Measurements from ENCODE around the gene AATK.
"Not testable (repeated sequence)": the region's sequence is repeated elsewhere in the genome, so short reads cannot be mapped to it uniquely, and the experiment has no call there.

AATK gene

DNA sequence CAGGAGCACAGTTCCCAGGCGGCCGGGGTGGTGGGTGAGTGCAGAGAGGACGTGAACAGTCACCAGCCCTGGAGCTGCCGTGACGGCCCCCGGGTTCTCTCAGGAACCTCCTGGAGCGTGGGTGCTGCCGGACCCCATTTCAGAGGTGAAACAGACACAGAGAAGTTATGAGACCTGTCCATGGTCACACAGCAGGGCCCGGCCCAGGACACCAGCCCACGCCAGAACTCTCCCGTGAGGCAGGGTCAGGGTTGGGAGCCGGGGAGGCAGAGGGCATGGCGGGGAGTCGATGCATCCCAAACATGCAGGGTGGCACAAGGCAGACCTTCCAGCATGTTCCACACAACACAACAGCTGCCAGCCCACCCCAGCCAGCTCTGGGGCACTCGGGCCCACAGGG, 4.5 kb downstream of the AATK start:
- no peak for DNase-seq

DNA sequence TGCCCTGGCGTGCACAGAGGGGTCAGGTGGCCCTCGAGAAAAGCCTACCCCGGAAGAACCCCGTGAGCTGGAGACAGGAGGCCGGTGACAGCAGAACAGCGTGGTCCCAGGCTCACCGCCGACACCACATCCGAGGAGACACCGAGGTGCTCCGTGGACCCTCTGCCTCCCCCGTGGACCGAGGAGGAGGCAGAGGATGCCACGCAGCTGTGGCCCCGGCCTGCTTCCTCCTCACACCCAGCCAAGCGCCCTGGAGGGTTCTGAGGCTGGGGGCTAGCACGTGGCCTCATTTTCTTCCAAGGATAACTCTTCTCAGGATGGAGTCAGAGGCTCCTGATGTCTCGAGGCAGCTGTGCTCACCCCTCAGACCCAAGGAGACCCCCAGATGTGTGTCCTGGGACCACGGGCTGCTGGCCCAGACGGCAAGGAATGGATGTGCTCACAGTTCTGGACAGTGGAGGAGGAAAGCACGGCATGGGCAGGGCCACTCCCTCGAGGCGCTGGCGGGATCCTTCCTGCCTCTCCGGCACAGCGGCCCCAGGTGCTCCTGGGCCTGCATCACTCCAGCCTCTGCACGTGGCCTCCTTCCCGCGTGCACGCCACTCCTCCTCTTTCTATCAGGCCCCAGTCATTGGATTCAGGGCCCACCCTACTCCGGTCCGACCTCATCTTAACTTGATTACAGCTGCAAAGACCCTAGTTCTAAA, 5.1 kb downstream of the AATK start:
- DNase-seq, result no peak

DNA sequence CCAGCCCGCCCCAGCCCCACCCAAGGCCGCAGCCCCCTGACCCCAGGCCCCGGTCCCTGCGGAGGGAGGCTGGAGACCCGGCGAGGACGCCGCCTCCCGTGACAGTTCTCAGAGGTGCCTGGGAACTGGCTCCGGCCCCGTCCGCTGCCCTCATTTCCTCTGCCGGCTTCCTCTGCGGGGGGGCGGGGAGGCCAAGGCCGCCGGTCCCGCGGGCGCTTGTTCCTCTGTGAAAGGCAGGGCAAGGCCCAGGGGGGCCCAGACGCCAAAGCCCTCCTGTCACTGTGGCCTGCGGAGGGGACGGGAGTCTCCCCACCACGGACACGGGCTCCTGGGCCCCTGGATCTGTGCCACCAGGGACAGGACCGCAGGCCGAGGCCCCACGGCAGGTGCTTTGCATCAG, 5.7 kb downstream of the AATK start:
- DNase-seq, result no peak

DNA sequence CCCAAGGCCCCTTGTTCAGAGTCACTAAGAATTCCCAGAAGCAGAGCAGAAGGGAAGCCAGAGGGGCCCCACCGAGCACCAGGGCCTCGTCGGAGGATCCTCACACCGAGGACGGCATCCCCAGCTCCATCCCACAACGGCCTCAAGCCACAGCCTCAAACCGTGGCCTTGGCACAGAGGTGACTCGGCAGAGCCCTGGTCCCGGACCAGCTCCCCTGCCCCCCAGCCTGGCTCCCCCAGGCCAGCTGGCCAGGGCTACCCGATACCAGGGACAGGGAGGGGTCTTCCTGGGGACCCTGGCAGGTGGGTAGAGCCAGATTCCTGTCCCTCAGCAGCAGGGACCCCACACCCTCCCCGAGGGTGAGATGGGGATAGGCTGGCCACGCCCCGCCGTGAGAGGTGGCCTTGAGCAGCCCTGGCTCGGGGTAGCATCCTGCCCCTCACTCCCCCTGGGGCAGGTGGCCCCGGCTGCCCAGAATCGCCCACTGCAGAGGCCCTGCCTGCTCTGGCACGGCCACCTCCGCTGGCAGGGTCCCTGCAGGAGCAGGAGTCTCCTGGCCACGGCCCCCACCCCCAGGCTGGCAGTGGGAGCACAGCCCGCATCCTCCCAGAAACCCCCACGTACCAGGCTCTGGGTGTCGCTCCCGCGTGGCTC, 6.3 kb downstream of the AATK start:
- DNase-seq, result no peak

DNA sequence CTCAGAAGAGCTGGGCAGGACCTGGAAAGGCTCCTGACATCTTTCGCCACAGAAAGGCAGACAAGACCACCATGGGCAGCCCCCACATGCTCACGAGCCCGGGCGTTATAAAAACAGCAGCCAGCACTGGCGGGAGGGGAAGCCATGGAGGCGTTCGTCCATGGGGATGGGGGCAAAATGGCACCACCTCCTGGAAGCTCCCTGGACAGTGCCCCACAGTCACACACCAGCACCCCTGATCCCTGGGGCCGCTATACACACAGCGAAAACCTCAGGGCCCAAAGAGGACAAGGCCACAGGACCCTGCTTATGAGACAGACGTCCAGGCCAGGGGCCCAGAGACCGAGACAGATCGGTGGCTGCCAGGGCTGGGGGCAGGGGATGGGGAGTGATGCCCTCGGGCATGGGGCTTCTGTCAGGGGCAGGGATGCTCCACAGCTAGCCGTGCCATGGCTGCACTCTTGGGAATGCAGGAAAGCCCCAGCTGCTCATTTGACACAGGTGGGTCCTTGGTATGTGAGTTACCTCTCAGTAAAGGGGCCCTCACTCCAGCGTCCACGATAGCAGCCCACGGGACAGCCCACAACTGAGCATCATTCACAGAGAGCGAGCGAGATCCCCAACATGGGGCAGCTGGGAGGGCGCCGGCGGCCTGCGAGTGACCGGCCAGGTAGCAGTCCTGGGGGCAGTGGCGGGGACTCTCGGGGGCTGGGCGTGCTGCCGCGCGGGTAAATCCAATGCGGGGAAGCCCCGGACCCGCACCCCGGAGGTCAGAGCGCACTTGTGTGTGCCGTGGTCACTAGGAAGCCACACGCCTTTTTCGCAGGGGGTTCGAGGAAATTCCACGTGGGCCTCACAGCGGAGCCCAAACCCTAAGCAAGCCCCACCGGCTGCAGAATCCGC, 7.1 kb downstream of the AATK start:
- DNase-seq, result no peak

DNA sequence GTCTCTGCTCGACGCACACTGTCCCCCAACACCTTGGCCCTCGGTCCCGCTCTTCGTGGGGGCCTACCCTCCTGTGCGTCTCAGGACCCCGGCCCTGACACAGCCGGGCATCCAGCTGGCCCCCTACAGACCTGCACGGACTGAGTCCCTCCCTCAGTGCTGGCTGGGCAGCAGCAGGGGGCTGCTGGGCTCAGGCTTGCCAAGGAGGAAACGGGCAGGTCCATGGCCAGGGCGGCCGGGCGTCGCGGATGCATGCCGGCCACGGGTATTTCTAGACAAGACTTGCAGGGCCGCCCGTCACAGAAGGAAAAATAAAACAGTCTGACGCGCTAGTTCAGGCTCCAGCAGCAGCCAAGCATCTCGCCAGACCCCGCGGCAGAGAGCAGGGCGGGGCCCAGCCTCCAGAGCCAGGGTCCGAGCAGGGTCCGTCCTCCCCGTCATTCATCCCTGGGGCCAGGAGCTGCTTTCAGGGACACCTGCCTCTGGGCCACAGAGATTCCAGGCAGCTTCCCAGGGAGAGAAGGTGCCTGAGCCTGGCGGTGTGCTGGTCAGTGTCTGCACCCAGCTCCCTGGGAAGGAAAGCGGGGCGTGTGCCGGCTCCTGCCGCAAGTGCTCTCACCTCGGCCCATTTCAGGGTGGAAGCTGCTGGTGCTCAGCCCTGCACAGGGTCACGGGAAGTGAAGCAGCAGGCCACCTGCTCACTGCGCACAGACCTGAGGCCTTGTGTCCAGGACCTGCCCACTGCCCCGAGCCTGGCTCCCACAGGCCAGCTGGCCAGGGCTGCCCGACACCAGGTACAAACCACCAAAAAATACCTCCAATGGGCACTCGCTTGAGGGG, 8.0 kb downstream of the AATK start:
- DNase-seq, result no peak

DNA sequence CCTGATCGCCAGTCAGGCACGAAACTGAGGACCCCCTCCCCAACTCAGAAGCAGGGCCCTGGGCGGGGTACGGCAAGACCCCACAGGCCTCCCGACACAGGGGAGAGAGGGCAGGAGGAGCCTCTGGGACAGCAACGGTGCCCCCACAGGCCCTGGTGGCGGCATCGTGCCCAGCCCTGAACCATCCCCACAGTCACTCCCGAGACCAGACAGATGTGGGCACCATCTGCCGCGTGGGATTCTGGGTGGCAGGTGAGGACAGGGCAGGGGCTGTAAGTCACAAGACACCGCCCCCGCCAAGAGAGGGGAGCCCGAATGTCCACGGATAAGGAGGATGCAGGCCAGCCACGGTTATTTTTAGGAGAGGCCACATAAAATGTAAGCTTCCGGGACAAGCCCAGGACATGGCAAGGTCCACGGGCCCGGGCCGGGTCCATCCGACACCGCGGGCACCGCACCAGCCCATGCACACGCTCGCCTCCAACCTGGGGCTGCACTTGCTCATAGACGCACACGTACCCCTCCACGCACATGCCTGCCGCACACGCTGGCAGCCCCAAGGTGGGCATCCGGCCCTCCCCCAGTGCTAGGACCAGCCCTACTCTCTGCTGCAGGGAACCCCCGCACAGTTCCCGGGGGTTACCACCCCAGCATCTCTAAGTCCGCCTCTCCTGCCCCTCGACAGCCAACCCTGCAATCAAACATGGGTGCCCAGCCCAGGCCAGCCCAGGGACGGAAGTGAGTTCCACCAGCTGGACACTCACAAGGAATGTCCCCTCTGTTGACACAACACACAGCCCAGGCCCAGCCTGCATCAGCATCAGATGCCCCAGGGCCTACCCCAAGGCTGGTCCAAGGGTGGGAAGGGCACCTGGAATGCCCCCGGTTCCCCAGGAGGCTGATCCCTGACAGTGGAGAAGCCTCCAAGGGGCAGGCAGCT, 8.9 kb downstream of the AATK start:
- DNase-seq, result no peak

DNA sequence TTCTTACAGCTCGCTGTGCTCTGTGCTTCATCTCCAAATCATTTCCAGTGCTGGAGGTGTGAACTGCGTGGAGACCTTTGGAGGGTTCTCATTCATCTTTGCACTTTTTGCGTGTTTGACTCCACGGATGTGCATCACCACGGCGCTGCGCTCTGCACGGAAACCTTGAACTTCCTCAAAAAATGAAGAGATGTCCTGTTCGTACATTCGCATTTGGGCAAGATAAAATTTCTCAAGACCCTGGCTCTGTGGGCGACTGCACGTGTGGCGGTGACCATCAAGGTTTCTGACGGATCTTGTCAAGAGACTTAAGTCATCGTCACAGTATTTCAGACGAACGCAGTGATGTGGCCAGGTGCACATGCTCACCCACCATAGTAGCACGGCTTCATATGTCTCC, 11.1 kb downstream of the AATK start:
- no peak for DNase-seq

DNA sequence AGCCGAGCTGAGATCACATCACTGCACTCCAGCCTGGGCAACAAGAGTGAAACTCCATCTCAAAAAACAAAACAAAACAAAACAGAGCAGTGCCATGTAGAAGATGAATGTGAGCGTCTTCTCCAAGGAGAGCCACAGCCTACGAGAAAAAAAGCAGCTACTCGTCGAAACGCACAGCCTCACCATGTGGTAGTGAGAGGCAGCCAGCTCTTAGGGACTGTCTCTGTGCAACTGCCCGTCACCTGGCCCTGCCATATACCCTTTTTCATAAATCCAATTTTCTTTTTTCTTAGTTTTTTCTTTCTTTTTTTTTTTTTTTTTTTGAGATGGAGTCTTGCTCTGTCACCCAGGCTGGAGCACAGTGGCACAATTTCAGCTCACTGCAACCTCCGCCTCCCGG, 12.0 kb downstream of the AATK start:
- not testable (repeated sequence) for DNase-seq

DNA sequence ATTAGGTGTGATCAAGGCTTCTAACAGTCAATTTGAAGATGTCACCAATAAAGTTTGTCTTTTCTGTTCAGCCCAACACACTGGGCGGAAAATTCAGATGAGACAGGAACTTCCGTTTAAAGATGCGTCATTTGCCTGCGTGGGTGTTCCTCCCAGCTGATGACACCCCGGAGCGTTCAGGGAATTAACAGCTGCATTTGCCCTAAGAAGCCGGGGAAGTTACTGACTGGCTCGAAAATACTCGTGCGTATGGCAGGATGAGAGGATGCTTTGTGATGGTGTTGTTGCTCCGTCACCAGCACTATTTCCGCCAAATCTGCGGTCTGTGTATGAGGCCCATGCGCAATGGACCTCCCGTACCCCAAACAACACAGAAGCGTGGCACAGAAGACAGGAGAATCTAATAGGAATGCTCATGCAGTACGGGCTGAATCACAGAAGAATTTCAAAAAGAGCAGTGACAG, 12.6 kb downstream of the AATK start:
- DNase-seq, result no peak

DNA sequence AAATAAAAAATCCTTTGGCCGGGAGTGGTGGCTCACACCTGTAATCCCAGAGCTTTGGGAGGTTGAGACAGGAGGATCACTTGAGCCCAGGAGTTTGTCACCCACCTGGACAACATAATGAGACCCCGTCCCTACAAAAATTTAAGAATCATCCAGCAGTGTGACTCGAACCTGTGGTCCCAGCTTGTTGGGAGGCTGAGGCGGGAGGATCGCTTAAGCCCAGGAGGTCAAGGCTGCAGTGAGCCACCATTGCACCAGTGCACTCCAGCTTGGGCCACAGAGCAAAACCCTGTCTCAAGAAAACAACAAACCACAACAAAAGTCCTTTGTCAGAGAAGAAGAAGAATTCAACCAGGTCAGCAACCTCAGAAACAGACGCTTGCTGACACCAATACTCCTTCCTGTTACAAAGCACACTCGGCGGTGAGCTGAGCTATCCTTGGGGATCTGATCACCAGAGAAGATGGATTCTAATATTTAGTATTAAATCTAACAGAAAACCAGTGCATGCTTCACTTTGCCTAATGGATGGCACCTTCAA, 13.7 kb downstream of the AATK start:
- no peak for DNase-seq

DNA sequence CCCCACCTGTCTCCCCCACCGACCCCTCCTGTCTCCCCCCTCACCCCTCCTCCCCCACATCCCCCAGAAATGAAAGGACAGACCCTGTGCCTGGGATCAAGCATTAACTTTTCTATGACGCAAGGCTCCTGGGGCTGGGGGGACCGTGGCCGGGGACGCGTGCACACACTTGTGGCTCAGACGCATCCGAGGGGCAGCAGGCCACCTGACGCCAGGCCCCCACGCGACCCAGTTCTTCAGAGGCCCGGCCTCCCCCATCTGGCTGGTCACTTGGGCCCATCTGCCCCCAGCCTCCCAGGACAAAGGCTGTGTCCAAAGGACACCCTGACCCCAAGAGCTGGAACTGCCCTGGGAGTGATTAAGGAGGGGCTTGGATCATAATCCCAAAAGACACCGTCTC, 14.7 kb downstream of the AATK start:
- no peak for DNase-seq

DNA sequence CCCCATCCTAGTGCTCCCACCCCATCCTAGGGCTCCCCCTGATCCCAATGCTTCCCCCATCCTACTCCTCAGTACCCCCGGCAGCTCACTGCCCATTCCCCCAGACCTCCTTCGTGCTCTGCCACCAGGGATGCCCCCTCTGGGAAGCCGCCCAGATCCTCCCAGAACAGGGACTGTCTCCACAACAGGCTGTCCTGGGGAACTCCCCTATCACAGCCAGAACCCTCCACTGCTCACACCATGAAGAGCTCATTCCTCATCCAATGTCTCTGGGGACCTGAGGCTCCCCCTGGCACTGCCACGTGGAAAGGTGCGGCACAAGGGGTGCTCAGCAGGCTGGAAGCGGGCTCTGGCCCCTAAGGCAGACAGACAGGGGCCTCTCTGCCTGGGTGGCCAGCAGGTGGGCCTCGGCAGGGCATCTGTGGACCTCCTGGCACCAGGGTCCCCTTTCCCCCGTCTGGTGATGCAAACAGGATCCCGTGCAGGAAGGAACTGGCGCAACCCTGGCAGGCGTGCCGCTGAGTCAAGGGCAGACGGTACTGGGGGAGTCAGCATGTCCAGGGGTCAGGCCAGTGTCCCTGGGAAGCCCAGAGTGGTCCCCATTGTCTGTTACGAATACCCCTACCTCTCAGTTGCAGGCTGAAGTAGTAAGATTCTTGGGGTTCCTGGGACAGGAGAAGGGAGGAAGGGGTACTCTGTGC, 15.5 kb downstream of the AATK start:
- no peak for DNase-seq

DNA sequence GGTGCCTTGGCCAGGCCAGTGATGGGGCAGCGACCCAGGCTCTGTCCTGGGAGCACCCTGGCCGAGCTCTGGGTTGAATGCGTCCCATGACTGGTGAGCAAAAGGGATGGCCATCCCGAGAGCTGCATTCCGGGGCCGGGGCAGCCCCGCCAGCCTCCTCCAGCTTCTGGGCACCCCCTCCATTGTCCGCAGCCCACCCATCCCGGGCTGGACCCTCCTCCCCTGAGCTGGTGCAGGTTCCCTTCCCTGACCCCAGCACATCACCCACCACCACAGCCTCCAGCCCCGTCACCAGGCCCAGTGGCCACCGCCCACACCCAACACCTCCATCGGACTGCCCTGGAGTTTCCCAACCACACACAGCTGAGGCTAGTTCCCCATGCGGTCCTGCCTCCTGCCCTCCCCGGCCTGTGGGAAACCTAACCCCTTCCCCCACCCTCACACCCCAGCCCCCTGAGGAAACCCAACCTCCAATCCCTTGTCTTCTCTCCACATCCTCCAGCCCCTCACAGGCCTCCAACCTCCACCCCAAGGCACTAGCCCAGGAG, 17.0 kb downstream of the AATK start:
- no peak for DNase-seq

DNA sequence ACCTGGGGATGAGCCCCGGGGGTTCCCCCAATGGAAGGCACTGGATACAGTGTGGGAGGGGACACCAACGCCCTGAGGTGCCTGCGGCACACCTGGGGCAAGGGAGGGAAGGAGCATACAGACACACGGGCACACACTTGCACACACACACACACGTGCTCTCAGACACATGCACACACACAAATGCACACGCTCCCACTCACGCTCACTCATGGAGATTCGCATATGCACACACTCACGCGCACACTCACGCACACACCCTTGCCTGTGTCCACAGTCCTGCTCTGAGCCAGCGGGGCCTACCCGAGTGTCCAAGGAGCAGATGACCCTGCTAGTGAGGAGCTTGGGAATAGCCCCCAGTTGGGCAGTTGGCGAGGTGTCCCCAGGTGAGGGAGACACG, 17.4 kb downstream of the AATK start:
- DNase-seq, result no peak

DNA sequence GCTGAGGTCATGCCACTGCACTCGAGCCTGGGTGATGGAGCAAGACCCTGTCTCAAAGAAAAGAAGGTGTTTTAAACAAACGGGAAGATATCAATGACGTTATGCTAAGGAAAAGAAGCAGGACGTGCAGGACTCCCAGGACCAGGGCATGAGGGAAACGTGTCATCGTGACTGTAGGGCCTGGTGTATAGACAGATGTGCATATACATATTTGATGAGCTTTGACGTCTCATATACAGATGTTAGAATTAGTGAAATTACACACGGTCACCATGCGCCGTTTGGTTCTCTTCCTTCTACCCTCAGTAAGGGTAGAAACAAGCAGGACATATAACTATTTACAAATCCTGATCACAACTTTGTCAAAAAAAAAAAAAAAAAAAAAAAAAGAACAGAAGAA, 18.3 kb downstream of the AATK start:
- no peak for DNase-seq

DNA sequence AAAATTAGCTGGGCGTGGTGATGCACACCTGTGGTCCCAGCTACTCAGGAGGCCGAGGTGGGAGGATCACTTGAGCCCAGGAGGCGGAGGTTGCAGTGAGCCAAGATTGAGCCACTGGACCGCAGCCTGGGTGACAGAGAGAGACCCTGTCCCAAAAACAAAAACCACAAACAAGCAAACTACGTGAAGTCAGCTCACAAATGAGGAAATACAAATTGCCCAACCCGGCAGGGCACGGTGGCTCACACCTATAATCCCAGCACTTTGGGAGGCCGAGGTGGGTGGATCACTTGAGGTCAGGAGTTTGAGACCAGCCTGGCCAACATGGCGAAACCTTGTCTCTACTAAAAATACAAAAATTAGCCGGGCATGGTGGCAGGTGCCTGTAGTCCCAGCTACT, 19.8 kb downstream of the AATK start:
- not testable (repeated sequence) for DNase-seq

DNA sequence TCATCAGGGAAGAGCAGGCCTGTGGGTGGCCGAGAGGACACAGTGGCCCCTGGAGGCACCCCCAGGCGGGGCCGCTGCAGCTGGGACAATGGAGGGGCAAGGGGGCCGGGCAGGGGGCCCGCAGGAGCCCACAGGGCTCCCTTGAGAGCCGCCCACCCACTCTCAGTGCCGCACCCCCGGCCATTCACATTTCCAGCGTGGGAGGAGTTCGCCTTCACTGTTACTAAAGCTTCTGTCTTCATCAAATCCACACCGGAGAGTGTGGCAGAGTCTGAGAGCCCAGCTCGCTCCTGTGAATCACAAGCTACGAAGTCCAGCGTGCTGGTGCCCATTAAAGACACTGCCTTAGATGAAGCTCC, 21.6 kb downstream of the AATK start:
- DNase-seq, result no peak

DNA sequence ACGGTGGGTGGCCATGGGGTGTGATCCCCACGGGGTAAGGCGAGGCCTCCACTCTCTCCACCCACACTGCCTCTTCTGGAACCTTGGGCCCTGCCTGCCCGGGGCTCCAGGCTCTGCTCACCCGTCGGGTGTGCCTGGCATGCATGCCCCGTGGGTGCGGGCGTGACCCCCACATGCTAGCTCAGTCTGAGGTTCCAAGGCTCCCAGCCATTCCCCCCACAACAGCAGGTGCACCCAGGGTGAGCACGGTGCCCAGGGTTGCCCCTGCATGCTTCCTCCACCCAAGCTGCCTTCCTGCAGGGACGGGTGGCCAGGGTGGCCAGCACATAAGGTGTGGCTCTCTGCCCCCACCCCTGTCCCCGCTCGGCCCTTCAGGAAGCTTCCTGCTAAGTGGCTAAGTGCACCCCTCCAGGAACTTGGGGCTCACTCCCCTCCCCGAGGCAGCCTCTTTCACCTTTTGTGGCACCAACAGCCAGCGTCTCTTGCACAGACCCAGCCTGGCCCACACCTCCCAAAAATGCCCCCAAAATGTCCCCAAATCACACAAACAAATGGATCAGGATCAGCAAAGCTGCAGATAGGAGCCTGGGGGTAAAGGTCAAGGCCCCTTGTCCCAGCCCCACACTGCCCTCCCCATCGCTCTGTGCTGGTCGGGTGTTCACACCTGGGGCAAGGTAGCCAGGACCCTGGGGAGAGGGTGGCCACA, 22.2 kb downstream of the AATK start:
- DNase-seq, result no peak

DNA sequence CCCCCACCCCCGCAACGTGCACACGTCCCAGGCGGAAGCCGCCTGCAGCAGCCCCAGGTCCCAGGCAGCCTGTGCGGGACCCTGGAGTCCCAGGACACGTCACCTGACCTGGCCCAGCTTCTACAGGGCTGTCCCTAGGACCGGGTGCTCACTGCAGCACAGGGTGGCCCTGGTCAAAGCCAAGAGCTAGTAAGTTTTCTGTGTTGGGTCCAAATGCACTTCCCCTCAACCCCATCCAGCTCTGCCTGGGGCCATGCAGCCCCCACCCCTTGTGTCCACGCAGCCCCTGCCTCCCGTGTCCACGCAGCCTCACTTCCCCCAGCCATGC, 22.9 kb downstream of the AATK start:
- no peak for DNase-seq

All from cortex of kidney (tissue), 1 donor.